NCI-H345 treated with DMSO at 0.1 percent for 48 hours (cell line): ENCODE results near the gene CCDC83.

Experiments
- DNase-seq: peaks from one replicate; lab custom pipeline; 2025; ENCODE audit not compliant: unreplicated experiment; lab: John Stamatoyannopoulos, UW

The CCDC83 gene

DNA sequence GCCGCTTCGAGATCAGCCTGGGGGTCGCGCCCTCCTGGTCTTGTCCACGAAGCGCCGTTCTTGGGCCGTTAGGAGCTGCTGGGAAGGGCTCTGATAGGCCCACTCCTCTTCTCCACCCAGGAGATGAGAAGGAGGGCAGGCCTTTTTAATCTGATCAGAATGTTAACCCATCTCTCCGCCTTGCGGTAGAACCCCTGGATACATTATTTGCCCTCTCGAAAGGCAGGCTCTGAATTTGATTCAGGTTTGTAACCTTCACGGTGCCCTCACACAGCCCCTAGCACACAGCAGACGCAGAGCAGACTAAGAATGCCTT is at the start of gene CCDC83:
Gene CCDC83 (plus strand): TSS at position 43 of the 316 bp plus-strand sequence. CDS start 9,741 bp downstream, outside the sequence.
- no peak for DNase-seq

DNA sequence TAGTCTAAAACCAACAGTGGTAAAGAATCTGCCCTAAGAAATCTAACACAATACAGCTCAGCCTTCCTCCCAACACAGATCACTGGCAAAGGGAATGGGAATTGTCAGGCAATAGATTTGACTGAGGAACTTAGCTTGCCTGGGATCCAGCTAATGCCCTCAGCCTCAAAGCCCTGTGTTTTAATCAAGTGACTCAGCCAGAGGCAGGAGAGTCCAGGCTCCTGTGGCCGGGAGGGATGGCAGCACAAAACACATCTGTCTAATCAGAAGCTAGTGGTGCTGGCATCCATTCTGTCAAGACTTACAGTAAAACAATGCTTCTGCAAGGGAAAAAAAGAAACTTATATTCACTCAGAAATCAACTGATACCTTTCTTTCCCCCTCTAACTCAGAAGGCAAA is 49.8 kb upstream of the CCDC83 start:
- no peak for DNase-seq

DNA sequence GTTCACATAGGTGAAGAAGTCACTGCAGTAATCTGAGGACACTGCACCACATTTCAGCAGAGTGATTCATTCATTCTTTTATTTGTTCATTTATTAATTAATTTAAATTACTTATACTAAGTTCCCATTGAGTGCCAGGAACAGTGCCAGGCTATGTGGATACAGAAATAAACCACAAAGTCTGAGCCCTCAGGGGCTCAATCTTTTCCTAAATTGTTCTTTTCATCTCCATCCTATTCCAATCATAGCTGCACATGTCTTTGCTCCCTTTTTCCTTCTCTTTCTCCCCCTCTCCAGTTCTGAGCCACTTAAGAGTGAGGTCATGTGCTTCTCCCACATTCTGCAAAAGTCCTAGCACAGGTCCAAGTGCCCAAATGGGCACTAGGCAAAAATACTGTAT is 49.2 kb upstream of the CCDC83 start:
- no peak for DNase-seq

DNA sequence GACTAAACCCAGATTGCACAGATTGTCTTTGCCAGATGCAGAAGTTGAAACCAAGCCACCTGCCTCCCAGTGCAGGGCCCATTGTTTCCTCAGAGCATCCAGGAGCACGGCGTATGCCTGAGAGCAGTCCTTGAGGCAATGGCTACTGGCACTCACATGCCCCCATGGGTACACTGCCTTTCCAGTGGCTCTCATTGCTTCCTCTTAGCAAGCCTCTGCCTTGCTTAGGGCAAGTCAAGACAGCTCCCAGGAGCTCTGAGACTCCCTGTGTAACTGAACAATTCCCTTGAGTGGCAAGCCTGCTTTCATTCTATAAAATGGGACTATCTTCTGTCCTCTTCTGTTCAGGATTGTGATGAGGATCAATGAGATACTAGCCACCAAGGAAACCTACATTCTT is 48.3 kb upstream of the CCDC83 start:
- DNase-seq, result no peak

DNA sequence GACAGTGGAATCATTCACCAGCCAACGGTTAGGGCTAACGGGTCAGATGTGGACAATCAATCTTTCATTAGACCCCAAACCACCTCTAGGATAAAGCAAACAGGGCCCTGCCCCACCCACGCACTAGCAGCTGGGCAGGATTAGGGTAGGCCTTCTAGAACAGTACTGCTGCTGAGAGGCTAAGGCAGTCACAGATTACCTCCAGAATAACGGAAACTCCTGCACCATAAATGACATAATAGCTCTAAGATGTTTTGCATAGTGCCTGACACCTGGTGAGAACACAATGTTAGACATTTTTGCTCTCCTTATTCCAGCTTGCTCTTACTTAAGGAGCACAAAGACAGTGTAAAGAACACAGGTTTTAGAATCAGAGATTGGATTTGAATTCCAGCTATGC is 46.0 kb upstream of the CCDC83 start:
- no peak for DNase-seq

DNA sequence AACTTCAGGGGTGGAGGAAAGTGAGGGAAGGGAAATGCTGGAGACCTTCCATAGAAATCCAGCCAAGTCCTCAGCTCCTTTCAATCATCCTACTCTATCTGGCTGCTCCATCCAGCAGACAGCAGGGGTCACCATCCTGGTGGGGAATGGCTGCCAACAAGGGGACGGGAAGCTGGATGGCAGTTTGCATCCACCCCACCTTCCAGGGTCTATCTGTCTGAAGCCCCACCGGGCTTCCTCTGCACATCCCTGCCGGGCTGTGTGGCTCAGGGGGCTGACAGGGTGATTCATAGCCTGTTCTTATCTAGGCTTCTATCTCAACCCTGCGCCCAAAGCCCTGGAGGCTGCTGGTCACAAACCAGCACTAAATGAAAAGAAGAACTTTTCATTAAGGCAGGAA is 45.3 kb upstream of the CCDC83 start:
- DNase-seq, result no peak

DNA sequence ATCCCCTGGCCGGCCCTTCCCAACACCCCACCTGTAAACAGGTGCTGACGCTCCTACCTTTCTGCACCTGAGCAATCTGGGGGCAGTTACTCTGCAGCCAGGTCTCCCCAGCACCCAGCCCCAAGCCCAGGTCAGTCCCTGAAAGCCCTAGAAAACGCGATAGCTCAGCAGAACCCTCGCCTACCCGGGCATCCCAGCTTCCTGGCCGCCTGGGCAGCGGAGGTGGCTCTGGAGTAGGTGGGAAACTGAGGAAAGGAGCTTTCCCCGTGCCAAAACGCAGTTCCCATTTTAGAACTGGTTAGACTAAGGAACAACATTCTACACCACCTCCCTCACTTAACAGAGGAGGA is 44.7 kb upstream of the CCDC83 start:
- no peak for DNase-seq

DNA sequence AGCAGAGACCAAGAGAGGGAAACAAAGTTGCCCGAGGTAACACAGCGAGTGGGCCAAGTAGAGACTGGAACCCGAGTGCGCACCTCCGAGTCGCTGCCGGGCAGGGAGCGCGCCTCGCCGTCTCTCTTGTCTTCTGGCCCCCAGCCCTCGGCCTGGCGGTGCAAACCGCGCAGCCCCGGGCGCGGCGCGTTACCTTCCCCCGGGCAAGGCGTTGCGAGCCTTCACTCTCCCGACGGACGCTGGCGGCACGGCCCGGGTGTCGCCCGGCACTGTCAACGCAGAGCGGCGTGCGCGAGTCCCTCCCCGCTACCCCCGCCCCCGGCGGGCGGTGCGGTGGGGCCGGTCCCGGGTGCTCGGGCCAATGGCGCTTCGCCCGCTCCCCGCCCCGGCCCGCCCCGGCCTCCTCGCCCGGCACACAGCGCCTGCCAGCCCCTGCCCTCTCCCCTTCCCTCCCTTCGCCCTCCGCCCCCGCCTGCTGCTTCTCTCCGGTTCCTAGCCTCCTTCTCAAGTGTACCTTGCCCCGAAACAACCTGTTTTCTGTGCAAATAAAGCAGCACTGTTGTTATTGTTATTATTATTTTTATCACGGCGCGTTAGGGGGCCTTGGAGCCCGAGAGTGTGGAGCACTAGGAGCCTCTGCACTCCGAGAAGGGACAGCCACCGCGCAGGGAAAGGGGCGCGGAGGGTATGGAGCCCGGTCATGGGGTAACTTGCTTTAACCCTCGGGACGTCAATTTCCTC is 44.1 kb upstream of the CCDC83 start, which contains the start of gene SYTL2:
Gene SYTL2 (minus strand): TSS at position 271 of the 741 bp plus-strand sequence. CDS start 53,416 bp downstream, outside the sequence.
- peak; percentile 36 for DNase-seq

DNA sequence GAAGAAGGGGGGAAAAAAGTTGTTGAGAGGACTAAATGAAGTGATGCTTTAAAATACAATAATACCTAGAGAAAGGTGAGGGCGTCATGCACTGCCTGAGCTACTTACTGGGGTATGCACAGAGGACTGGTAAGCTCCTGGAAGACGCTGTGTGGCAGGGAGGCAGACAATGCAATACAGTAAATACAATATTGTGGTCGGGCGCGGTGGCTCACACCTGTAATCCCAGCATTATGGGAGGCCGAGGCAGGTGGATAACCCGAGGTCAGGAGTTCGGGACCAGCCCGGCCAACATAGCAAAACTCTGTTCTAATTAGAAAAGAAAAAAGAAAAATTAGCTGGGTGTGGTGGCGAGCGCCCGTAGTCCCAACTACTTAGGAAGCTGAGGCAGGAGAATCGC is 43.6 kb upstream of the CCDC83 start:
- DNase-seq, result no peak

DNA sequence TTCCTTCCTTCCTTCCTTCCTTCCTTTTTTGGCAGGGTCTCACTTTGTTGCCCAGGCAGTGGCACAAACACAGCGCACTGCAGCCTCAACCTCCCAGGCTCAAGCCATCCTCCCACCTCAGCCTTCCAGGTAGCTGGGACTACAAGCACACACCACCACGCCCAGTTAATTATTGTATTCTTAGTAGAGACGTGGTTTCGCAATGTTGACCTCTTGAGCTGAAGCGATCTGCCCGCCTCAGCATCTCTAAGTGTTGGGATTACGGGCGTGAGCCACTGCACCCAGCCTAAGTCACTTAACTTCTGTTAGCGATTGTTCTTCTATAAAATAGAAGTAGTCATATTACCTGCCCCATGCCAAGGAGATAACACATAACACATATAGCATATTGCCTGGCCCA is 41.5 kb upstream of the CCDC83 start:
- no peak for DNase-seq

DNA sequence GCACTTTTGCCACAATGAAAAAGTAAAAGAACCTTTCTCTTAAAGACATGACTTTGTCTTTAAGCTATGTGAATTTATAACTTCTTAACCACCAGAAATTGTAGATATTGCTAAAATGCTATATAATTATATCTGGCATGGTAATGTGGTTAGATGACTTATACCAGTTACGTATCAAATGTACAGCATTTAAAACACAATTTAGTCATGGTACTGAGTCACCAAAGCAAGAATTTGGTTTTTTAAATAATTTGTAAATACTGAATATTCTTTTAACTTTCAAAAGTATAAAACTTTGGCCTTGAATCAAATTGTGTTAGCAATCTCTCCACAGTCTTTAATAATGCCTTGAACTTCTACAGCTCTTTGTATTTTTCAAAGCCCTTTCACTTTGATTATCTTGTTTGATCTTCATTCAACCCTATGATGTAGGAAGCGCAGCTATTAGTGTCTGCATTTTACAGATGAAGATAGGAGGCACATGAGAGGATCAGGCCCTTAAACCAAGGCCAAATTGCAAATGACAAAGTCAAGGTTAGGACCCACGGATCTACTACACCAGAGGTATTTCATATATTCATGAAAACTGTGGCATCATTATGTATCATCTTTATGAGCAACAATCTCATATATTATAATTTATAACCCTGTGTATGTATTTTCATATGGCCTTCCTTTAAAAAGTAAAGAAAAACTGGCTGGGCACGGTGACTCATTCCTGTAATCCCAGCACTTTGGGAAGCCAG is 39.8 kb upstream of the CCDC83 start:
- no peak for DNase-seq

DNA sequence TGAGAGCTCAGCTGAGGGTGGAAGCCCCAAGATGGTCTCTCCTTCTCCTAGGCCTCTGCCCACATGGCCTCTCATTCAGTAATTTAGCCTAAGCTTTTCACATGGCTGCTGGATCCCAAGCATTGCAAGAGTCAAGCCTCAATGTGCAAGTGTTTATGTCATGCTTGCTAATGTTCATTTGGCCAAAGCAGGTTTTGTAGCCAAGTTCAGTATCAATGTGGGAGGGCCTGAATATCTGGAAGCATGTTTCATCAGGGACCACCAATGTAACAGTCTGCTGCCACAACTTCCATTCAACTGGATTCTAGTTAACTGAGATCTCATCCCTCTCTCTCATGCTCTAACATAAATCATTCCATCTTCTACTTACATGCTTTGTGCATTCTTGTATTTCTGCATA is 35.7 kb upstream of the CCDC83 start:
- DNase-seq, result no peak

DNA sequence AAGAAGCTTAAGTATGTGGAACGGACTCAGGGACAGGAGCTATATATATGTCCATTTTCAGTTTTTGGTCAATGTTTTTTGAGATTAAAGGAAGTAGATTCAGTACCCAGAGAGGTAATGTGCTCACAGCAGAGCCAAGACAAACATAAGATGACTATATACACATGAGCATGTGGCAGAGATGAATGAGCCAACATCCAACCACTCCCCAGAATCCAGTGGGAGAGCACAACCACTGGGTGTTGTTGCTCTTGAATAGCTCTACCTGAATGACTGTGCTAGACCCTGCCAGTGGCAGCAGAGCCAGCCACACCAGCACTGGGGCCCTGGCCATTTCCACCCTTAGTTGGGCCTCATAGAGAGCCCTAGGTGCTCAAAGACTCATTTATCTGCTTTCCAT is 33.5 kb upstream of the CCDC83 start:
- no peak for DNase-seq

DNA sequence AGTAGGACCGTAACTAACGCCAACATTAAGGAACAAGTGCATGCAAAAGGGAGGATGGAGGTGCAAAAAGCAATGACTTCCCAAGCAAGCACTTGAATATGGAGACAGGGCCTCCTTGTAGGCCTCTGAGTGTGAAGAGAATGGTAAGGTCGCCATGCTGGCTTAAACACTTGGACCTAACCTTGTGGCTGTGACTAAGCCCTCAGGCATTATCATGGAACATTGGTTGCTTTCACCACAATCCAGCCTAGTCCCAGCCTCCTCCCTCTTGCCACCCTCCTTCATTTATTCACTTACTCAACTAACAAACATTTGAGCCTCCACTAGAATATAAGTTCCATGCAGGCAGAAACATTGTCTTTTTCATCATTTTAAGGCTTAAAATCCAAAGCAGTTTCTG is 32.4 kb upstream of the CCDC83 start:
- DNase-seq, result no peak

DNA sequence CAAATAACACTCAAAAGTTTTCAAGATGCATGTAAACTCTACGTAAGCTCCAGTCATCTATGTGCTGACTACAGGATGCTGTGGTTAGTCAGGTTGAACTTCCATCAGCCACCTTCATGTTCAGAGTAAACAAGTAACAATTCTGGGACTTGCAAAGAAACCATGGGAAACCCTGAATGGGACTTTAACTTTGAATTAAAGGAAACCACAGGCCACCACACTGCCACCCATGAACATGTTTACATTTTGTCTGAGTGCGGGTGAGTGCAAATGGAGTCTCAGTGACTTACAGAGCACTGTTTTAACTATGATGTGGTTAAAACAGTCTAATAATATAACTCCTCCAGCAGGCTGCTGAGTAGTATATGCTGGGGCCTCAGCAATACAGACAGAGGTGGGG is 31.4 kb upstream of the CCDC83 start:
- no peak for DNase-seq

DNA sequence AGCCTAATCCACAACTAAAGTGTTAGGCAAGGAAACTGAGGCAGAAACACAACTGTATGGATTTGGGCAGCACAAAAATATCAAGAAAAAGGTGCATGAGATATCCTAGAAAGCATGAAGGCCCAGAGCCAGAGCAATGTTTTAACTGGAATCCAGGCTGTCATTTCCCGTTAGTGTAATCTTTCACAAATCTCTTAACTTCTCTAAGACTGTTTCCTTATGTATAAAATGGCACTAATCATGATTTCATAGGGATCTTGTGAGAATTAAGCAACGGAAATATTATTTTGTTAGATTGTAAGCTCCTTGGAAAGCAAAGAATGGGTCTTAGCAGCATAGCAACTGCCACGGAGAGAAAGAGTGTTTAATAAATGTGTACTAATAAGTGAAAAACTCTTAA is 29.6 kb upstream of the CCDC83 start:
- DNase-seq, result no peak

DNA sequence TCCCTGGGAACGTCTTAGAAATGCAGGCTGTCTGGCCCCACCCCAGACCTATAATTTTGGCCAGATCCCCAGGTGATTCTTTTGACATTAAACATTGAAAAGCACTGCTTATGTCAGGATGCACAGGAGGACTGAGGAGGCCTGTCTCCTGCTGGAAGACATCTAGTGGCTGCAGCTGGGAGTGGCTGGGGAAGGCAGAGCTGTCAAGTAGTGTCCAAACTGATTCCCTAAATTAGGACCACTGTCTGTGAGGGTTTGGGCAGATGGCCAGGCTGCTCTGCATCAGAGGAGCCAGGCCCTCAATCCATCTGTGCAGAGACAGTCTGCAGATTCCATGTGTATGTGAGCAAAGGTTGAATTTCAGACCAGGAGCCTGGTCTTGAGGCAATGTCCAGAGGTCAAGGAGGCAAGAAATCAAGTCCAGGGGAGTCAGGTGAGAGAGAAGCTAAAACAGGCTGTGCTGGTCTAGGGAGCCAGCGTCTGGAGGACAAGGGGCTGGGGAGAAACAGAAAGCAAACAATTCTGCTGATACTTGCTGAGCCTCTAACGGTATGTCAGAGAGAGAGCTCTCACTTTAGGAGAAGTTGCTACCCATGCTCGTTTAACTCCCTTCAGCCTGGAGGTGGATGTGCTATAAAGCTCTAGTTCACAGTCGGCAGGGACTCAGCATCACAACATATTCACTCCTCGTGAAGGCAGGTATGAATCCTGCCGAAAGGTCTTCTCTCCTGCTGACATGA is 28.9 kb upstream of the CCDC83 start:
- DNase-seq, result no peak

DNA sequence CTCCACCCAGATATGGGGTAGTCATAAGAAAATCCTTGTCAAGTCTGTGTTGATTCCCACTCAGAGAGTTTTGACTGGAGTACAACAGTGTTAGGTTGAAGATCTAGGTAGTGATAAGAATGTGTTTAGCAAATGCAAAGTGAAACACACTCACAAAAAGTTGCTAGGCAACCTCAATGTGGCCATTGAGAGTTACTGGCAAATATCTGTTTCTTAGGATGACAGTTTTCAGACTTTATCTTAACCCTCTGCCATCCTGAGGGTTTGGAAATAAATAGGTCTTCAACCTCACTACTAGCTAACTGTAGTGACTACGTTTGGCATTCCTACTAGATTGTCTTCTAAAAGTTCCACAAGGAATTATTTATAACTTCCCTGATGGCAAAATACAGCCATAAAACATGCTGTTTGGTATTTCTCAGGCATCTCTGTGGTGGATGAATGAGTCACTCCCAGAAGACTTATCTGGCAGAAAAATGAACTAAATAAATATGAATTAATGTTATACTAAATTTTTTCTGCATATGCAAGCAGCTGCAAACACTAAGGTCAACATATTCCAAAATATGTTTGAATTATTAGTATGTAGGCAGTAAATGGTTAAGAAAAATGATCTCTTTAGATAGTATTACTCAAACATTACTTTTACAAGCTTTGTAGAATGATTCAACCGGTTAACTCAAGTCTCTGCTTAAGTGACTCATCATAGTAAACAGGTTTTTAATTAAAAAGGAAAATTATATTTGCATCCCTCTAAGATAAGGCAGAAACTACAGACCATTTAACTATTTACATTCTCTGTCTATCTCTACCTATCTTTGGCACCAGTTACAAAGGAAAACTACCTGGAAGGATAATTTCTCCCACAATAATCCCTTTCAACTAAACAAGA is 27.2 kb upstream of the CCDC83 start:
- DNase-seq, result no peak

DNA sequence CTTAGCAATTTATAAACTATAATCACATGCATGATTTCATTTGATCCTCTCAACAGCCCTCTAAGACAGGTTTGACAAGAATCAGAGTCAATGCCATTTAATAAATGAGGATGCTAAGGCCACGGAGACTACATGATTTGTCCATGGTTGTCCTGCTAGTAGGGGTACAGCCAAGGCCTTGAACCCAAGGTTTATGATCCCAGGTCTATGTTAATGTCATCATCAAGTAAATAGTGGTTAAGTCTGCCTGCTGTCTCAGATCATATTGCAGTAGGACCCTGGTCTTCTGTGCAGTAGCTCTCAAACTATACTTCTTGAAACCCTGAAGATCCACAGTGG is 26.6 kb upstream of the CCDC83 start:
- no peak for DNase-seq

DNA sequence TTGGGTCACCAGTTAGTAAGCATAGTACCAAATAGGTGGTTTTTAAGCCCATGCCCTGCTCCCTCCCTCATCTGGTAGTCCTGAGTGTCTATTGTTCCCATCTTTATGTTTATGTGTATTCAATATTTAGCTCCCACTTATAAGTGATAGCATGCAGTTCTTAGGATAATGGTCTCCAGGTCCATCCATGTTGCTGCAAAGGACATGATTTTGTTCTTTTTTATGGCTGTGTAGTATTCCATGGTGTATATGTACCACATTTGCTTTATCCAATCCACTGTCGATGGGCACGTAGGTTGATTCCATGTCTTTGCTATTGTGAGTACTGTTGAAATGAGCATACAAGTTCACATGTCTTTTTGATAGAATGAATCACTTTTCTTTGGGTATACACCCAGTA is 26.0 kb upstream of the CCDC83 start:
- no peak for DNase-seq

DNA sequence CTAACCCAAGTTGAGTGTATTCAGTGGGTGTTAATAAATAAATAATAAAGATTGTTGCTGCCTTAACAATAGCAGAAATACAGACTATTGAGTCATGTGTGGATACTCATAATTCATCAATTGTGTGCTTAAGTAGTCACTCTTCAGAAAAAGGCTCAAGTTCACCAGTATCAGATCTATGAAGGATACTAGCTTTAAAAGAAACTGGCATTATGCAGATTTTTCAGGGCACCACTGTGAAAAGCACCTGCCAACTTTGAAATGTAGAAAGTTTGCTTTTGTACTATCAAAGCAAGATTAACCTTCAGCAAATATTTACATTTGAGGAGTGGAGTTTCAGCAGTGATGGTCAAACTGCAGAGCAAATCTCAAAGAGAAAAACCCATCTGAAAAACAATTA is 24.1 kb upstream of the CCDC83 start:
- peak; percentile 9 for DNase-seq
